ENCODE data around the gene ETV5. TPM values are rescaled to one million over a fixed set of nuclear protein-coding genes. Genes with fewer than 3 reads are reported as not detected.
"Not testable (repeated sequence)": the region's sequence is repeated elsewhere in the genome, so short reads cannot be mapped to it uniquely, and the experiment has no call there.

The ETV5 gene
- total RNA-seq, 1 experiment from 2014 or later, result 39.6 TPM

DNA sequence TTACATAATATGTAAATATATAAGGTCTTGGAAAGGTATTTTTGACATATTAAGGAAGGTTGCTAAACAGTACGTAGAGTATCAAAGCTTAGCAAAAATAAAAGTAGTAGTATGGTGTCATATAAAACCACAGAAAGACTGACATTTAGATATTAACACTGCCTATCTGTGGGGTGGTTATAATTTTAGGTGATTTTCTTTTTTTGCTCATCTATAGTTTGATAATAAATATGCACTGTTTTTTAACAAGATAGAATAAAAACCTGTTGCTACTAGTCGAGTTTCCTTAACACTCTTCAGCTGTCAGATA is 40.7 kb downstream of the ETV5 start:
- no peak for DNase-seq (ENCODE audit: low spot score)

DNA sequence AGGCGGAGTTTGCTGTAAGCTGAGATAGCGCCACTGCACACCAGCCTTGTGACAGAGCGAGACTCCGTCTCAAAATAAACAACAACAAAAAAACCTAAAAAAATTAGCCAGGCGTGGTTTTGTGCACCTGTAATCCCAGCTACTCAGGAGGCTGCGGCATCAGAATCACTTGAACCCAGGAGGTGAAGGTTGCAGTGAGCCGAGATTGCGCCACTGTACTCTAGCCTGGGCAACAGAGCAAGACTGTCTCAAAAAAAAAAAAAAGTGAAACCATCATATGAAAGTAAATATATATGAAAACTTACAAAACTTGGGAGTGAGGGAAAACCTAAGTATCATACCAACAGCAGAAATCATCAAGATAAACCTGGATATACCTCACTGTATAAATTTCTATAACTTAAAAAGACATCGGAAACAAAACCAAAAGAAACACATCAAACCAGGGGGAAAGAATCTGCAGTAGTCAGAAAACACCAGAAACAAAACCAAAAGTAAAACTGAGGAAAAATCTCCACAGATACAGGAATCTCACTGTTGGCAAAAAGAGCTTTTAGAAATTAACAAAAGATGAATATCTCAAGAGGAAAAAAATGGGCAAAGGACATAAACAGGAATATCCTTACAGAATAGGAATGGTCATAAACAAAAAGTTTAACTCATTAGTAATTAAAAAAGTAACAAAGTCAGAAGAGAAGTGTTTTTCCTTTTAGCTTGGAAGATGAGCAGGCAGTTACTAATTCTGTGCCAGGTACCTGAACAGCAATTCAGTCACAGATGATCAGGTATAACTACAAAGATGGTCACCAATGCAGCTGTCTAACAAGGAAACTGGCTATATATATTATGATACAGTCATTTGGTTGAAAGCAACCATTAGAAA is 41.3 kb downstream of the ETV5 start:
- DNase-seq (ENCODE audit: low spot score), result no peak

GRCh38 chr3:186060222-186060621 is 48.7 kb downstream of the ETV5 start:
- no peak for DNase-seq (ENCODE audit: low spot score)

- DNase-seq (ENCODE audit: low spot score), result no peak
Observed at GRCh38 chr3:186059192-186059591, 49.7 kb downstream of the ETV5 start.

GRCh38 chr3:186058225-186058624 is 50.7 kb downstream of the ETV5 start:
- no peak for DNase-seq (ENCODE audit: low spot score)

DNA sequence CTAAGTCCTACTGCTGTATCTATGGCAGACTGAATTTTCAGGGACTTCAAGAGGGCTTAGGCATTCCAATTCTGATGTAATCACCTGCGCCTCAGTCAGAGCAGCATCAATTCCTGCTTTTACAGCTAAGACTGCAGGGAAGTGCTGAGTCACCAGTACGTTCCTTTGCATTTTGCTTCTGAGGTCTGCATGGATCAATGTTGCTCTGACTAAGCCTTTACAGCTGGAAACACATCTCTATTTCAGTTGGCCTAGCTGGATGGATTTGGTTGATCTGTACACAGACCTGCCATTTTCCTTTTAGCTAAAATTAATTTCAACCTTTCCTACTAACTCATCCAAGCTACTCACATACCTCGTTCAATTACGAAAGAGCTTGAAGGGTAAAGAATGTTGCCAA is 51.3 kb downstream of the ETV5 start:
- no peak for DNase-seq (ENCODE audit: low spot score)

- no peak for DNase-seq (ENCODE audit: low spot score)
Observed at GRCh38 chr3:186054792-186055352, 54.0 kb downstream of the ETV5 start.

GRCh38 chr3:186053954-186054791 is 54.7 kb downstream of the ETV5 start:
- no peak for DNase-seq (ENCODE audit: low spot score)

GRCh38 chr3:186052096-186052840 is 56.6 kb downstream of the ETV5 start:
- no peak for DNase-seq (ENCODE audit: low spot score)

GRCh38 chr3:186049001-186049400 is 59.9 kb downstream of the ETV5 start:
- no peak for DNase-seq (ENCODE audit: low spot score)

- no peak for DNase-seq (ENCODE audit: low spot score)
Observed at GRCh38 chr3:186048119-186048518, 60.8 kb downstream of the ETV5 start.

DNA sequence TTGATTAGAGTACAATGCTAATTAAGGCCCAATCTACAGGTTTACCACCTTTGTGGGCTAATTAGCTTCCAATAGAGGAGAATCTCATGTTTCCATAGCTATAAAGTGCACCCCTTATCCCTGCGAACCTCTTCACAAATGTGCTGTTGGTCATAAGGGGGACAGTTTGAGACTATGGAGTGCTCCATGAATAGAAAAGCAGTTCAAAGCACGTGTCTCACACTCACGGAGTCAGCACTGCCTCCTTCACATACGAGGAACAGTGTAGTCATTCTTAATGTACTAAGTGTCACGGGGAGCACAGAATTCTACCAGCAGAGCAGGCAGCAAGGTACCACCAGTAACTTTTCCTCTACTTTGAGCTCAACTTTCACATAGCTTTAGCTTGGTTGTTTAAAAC is 62.1 kb downstream of the ETV5 start:
- no peak for DNase-seq (ENCODE audit: low spot score)

DNA sequence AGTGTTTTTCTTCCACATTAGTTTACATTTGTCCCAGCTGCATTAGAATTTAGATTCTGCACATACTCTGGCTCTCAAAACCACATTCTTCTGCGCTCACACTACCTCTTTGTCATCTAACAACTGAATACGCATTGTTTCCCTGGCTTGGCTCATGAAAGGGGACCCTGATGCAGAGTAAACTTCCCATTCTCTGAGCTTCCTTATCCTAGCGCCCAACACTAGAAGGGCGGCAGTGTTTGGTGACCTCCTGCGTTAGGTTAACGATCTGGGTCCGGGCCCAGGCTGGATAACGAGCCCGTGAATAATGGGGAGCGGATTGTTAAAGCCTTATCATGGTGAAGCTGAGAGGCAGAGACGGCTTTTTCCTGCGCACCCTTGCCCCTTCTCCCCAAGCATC is 63.9 kb downstream of the ETV5 start:
- no peak for DNase-seq (ENCODE audit: low spot score)

GRCh38 chr3:186044427-186044826 is 64.5 kb downstream of the ETV5 start:
- DNase-seq (ENCODE audit: low spot score), result no peak

- DNase-seq (ENCODE audit: low spot score), result no peak
Observed at GRCh38 chr3:186042521-186043202, 66.2 kb downstream of the ETV5 start.

DNA sequence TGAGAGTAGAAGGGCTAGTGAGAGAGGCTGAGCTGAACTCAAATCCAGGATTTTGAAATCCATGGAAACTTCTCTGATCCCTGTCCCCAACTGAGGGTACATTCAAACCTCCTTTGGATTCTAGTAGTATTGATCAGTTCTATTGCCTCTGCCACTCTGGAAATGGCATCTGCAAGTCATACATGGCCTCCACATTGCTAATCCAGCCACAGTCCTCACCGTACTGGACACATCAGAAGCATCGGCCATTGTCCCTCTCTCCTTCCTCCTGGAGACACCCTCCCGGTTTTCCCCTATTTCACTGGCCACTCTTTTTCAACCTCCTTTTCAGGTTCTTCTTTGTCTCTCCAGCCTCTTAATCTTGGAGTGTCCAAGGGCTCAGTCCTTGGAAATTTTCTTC is 66.9 kb downstream of the ETV5 start:
- no peak for DNase-seq (ENCODE audit: low spot score)

DNA sequence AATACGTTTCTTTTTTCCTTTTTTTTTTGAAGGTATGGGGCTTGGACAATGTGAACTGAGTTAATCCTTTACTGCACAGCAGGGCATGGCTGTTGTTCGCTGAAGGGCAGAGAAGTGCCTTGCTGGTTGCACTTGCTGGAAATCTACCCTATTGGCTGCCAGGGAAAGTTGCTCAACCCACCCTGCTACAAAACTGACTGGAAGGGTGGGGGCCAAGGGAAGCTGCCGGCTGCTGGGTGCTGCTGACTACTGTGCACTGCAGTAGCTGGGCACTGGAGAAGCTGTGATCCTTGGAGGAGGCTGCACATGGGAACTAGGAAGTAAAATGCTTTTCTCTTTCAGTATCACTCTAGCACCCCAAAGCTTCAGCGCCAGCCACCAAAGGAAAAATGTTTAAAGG is 70.5 kb downstream of the ETV5 start:
- DNase-seq (ENCODE audit: low spot score), result no peak

DNA sequence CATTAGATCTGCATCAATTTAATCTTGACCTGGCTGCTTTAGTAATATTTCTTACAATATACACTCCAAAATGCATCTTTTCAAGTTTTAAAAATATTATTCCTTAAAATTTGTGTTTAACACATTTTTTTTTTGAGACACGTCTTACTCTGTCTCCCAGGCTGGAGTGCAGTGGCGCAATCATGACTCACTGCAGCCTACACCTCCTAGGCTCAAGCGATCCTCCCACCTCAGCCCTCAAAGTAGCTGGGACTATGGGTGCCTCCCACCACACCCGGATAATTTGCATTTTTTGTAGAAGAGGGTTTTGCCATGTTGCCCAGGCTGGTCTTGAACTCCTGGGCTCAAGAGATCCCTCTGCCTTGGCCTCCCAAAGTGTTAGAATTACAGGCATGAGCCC is 73.6 kb downstream of the ETV5 start:
- DNase-seq (ENCODE audit: low spot score), result no peak

DNA sequence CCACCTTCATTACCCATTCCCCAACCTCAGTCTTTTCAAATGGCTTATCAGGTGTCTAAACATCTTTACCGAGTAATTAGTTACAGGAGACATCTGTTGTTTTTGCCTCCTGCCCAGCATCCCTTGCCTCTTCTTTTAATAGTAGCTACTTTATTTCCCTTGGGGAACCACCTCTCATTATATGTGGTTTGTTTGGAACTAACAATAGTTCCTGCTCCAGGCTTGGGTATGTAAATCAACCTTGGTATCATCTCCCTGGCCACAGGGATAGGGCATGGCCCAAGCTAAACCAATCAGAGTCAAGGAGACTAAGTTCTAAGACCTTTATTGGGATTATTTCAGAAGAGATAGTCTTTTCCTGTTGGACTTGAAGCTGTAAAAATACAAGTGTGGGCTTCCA is 76.6 kb downstream of the ETV5 start:
- no peak for DNase-seq (ENCODE audit: low spot score)

DNA sequence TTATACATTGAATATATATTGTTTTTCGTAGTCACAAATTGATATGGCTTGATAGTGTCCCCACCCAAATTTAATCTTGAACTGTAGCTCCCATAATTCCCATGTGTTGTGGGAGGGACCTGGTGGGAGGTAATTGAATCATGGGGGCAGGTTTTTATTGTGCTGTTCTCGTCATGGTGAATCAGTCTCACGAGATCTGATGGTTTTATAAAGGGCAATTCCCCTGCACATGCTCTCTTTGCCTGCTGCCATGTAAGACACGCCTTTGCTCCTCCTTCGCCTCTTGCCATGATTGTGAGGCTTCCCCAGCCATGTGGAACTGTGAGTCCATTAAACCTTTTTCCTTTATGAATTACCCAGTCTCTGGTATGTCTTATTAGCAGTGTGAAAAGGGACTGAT is 82.9 kb downstream of the ETV5 start:
- DNase-seq (ENCODE audit: low spot score), result not testable (repeated sequence)

DNA sequence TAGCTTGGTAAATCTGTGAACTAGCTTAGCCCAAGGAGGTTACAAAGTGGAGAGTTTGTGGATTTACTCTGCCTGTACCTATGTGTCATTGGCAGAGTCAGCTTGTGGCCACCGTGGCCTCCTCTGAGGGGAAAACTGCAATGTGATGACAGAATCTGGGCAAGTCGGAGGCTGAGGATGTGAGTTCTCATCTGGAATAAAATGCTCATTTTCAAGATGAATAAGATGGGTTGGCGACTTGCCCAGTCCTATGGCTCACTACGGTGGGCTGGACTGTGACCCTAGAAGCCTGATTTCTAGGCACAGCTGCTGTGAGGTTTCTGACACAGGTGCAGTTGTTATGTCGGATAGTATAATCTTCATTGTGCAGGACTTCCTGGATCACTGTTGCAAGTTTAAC is 83.7 kb downstream of the ETV5 start:
- no peak for DNase-seq (ENCODE audit: low spot score)

Data from HT-29 (cell line).